ENCODE results near the gene ASB6.

DNA sequence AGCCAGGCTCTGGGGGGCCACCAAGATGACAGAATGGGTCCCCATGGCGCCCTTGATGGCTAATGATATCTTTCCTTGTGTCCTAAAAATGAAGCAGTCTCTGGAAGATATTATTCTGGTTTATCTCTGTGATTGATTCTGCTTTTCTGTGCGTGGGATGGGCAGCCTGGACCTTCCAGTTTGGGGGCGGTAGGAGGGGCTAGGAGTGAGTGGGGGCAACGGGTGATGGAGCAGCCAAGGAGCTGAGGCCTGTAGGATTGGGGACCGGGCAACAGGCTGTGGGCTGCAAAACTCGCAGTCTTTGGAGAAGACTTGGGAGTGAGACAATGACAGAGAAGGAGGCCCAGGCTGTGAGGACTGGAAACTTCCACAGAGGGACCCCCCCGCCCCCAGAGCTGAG lies 32.3 kb upstream of the ASB6 start:
- TF ChIP-seq ZNF302 (CRISPR knock-in tag; IDR thresholded peaks at IDR 0.05) (no peak), RAD21 (conservative IDR thresholded peaks at IDR 0.05 in 1 of 2, IDR thresholded peaks at IDR 0.05 in 1 of 2) (no peak), SREBF2 (IDR thresholded peaks at IDR 0.05) (no peak), RFX5 (IDR thresholded peaks at IDR 0.05) (no peak), RARB (CRISPR knock-in tag; IDR thresholded peaks at IDR 0.05) (no peak), NPAS2 (CRISPR knock-in tag; IDR thresholded peaks at IDR 0.05; ENCODE audit: borderline replicate concordance) (no peak), POLR2A (IDR thresholded peaks at IDR 0.05; ENCODE audit: low read length) (no peak)
- TF ChIP-seq, protein P1, sequence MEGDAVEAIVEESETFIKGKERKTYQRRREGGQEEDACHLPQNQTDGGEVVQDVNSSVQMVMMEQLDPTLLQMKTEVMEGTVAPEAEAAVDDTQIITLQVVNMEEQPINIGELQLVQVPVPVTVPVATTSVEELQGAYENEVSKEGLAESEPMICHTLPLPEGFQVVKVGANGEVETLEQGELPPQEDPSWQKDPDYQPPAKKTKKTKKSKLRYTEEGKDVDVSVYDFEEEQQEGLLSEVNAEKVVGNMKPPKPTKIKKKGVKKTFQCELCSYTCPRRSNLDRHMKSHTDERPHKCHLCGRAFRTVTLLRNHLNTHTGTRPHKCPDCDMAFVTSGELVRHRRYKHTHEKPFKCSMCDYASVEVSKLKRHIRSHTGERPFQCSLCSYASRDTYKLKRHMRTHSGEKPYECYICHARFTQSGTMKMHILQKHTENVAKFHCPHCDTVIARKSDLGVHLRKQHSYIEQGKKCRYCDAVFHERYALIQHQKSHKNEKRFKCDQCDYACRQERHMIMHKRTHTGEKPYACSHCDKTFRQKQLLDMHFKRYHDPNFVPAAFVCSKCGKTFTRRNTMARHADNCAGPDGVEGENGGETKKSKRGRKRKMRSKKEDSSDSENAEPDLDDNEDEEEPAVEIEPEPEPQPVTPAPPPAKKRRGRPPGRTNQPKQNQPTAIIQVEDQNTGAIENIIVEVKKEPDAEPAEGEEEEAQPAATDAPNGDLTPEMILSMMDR (IDR thresholded peaks at IDR 0.05) = no peak
